ENCODE measurements around the gene LBX1.

The LBX1 gene

DNA sequence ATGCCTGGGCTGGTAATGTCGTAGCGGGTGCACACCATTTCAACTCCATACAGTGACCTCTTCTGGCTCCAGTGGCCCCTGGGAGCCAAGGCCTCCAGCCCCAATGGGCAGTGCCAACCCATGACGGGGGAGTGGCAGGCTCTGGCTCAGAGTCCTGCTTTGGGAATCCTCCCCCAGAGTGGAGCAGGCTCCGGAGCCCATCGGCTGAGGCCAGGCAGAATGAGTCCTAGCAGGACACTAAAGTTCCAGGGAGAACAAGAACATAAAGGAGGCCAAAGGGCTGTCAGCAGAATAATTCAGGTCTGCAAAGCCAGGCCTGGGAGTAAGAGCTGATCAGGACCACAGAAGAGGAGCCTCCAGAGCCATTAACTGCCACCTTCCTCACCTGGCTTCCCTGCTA lies 33.3 kb downstream of the LBX1 start:
- TF ChIP-seq, protein P1, sequence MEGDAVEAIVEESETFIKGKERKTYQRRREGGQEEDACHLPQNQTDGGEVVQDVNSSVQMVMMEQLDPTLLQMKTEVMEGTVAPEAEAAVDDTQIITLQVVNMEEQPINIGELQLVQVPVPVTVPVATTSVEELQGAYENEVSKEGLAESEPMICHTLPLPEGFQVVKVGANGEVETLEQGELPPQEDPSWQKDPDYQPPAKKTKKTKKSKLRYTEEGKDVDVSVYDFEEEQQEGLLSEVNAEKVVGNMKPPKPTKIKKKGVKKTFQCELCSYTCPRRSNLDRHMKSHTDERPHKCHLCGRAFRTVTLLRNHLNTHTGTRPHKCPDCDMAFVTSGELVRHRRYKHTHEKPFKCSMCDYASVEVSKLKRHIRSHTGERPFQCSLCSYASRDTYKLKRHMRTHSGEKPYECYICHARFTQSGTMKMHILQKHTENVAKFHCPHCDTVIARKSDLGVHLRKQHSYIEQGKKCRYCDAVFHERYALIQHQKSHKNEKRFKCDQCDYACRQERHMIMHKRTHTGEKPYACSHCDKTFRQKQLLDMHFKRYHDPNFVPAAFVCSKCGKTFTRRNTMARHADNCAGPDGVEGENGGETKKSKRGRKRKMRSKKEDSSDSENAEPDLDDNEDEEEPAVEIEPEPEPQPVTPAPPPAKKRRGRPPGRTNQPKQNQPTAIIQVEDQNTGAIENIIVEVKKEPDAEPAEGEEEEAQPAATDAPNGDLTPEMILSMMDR (conservative IDR thresholded peaks at IDR 0.05), result no peak
- TF ChIP-seq ZFX (IDR thresholded peaks at IDR 0.05), result no peak
- H3K27ac ChIP-seq, result no peak overlapping the region

DNA sequence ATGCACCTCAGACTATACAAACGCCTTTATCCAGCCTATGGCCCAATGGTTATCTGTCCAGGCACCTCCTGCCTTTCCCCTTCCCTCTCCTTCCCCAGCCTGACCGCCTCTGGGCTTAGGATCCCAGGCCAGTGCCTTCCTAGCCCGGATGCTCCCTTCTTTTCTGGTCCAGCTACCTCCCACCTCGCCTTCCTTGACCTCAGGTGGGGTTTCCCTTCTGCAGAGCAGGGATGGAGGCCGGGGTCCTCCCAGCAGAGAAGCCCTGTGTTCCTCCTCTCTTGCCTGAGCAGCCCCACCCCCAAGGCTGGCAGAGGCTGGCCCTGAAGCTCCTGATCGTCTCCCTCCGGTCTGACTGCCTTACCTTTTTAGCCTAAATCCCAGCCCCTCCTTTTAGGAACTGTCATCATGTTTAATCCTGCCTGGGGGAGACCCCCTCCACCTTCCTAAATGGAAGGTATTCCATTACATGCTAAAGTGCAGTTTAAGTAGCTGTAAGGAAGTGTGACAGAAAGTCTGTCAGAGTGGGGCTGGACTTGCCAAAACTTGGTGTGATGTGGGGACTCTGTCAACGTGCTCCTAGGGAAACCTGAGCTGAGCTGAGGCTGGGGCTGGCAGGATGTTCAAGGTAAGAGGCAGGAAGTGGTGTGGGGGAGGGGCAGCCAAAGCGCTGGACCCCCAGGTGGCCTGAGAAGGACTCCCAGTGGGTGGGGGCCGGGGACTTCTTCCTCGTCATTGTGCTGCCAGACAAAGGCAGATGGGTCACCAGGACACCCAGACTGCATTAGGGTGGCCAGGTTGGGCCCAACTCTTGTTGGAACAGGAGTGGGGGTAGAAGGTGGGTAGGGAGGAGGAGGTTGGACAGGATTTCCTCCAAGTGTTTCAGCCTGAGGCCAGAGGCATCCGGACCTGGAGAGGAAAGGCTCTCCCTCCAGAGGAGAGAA lies 39.5 kb downstream of the LBX1 start:
- no peak overlapping the region for H3K27ac ChIP-seq
- TF ChIP-seq, protein P1 (conservative IDR thresholded peaks at IDR 0.05), result no peak
- no peak for TF ChIP-seq ZFX (IDR thresholded peaks at IDR 0.05)

DNA sequence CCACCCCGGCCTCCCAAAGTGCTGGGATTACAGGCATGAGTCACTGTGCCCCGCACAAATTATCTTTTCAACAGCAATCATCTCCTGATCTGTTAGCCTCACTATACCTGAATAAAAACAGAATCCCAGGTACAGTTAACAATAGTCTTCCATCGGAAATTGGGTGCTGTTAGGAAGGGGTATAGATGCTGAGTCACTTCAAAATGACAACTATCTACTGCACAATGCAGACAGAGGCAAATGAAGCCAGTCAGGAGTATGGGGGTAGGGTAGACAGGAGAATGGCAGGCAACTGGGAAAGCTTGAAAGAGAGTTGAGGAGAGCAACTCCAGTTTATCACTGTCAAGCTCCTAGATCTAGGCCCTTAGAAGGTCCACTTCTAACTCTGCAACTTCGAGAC lies 40.3 kb downstream of the LBX1 start:
- H3K27ac ChIP-seq, result no peak overlapping the region
- TF ChIP-seq, protein P1 (conservative IDR thresholded peaks at IDR 0.05), result no peak
- no peak for TF ChIP-seq ZFX (IDR thresholded peaks at IDR 0.05)

DNA sequence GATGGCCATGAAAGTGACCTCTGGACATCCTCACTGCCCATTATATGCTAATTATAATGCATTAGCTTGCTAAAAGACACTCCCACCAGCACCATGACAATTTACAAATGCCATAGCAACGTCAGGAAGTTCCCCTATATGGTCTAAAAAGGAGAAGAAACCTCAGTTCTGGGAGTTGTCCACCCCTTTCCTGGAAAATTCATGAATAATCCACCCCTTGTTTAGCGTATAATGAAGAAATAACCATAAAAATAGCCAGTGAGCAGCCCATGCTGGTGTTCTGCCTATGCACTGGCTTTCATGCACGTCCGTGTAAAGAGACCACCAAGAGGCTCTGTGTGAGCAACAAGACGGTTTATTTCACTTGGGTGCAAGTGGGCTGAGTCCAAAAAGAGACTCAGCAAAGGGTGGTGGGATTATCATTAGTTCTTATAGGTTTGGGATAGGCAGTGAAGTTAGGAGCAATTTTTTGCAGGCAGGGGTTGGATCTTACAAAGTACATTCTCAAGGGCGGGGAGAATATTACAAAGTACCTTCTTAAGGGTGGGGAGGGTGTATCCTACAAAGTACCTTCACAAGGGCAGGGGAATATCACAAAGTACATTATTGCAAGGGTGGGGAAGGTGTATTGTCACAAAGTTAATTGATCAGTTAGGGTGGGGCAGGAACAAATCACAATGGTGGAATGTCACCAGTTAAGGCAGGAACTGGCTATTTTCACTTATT lies 45.6 kb downstream of the LBX1 start:
- H3K27ac ChIP-seq, result no peak overlapping the region
- no peak for TF ChIP-seq ZFX (IDR thresholded peaks at IDR 0.05)
- TF ChIP-seq, protein P1 (conservative IDR thresholded peaks at IDR 0.05), result no peak

DNA sequence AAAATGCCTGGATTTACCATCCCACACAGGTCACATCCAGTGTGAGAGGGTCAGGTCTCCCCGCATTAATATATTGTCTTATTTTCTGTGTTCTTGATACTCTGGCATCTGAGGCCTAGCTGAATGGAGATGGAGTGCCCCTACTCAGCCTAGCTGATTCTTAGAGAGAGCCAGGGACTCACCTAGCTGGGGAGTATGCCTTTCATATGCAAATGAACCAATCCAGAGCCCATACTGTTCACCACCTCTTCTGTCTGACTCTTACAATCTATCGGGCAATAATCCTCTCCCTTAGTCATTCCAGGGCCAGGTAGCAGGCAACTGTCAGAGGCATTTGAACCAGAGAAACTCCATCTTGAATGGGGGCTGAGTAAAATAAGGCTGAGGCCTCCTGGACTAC lies 46.3 kb downstream of the LBX1 start:
- no peak for TF ChIP-seq ZFX (IDR thresholded peaks at IDR 0.05)
- TF ChIP-seq, protein P1 (conservative IDR thresholded peaks at IDR 0.05), result no peak
- no peak overlapping the region for H3K27ac ChIP-seq

Data from C4-2B (cell line).